Lower leg skin (tissue), 4 donors: Measurements from ENCODE around the gene ERCC2. TPM values are rescaled to one million over a fixed set of nuclear protein-coding genes. Genes with fewer than 3 reads are reported as not detected.

Source experiments
- DNase-seq, 2 donors: peaks; one replicate each; pipeline ENCODE4 v3.0.0-alpha.2; 2019; ENCODE audit warnings: low spot score in 2 of 2
- H3K4me3 ChIP-seq: fragments of 200-600 bp; sonication (generic); 2 replicates; pipeline ENCODE4 v1.5.1; 2017; ENCODE audit warnings: mild to moderate bottlenecking, low read depth; ENCODE audit not compliant: poor library complexity, severe bottlenecking
- POLR2A ChIP-seq, 2 donors: fragments of 450-650 bp; IDR thresholded peaks; one replicate each; pipeline ENCODE4 v1.6.1; 2016 to 2017; ENCODE audit warnings: antibody characterized with exemption in 2 of 2, mild to moderate bottlenecking in 1 of 2, moderate library complexity in 1 of 2
- WGBS, 2 donors: methylation state at CpG; one replicate each; pipeline ENCODE4 v1.1.5; 2018; 5-methylcytosine and 5-hydroxymethylcytosine counted together
- intact Hi-C: fragments of 100-400 bp; cut with DNase I; formaldehyde crosslinking; loops from one replicate; pipeline ENCODE4 v1.15.0; 2023; ENCODE audit warnings: low total_unique reads
- total RNA-seq, 4 donors: library from RNA; depleted of rRNA; stranded (reverse); fragments of >200 nt; gene quantifications; one replicate each; pipeline ENCODE4 v1.1.0, GENCODE V29; 2016
- TF ChIP-seq, protein P1 (sequence below), 3 donors: fragments of 450-650 bp; IDR thresholded peaks; one replicate each; pipeline ENCODE4 v1.5.1; 2016; ENCODE audit warnings: antibody characterized with exemption in 3 of 3, mild to moderate bottlenecking in 3 of 3, moderate library complexity in 2 of 3

The ERCC2 gene
- total RNA-seq, 4 donors from 2014 or later: 8.5 to 22.4 (median 9.8) TPM

DNA sequence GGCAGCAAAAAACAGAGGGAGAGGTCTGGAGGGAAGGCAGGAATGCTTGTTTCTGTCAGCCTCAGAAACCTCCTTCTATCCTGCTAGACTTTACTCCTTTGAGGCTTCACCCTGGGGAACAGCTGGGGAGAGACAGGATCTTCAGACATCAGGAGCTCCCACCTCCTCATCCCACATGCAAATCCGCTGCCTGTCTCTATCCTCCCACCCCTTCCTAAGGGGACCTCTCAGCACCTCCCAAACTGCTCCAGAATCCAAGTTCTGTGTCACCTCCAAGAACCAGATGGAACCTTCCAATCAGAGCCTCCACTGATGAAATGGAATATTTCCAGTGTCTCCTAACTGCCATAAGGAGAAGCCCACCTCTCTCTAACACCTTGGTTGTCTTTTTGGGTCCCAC, 9.7 kb upstream of the ERCC2 start:
- H3K4me3 ChIP-seq: no peak overlapping the region
- intact Hi-C loops: no loop called here
- no peak for TF ChIP-seq POLR2A (IDR thresholded peaks at IDR 0.05)
- TF ChIP-seq, protein P1, sequence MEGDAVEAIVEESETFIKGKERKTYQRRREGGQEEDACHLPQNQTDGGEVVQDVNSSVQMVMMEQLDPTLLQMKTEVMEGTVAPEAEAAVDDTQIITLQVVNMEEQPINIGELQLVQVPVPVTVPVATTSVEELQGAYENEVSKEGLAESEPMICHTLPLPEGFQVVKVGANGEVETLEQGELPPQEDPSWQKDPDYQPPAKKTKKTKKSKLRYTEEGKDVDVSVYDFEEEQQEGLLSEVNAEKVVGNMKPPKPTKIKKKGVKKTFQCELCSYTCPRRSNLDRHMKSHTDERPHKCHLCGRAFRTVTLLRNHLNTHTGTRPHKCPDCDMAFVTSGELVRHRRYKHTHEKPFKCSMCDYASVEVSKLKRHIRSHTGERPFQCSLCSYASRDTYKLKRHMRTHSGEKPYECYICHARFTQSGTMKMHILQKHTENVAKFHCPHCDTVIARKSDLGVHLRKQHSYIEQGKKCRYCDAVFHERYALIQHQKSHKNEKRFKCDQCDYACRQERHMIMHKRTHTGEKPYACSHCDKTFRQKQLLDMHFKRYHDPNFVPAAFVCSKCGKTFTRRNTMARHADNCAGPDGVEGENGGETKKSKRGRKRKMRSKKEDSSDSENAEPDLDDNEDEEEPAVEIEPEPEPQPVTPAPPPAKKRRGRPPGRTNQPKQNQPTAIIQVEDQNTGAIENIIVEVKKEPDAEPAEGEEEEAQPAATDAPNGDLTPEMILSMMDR (IDR thresholded peaks at IDR 0.05): no peak
- 94% methylated on average over 1 of the region's 1 CpG for WGBS, 2 donors
- DNase-seq: no peak

DNA sequence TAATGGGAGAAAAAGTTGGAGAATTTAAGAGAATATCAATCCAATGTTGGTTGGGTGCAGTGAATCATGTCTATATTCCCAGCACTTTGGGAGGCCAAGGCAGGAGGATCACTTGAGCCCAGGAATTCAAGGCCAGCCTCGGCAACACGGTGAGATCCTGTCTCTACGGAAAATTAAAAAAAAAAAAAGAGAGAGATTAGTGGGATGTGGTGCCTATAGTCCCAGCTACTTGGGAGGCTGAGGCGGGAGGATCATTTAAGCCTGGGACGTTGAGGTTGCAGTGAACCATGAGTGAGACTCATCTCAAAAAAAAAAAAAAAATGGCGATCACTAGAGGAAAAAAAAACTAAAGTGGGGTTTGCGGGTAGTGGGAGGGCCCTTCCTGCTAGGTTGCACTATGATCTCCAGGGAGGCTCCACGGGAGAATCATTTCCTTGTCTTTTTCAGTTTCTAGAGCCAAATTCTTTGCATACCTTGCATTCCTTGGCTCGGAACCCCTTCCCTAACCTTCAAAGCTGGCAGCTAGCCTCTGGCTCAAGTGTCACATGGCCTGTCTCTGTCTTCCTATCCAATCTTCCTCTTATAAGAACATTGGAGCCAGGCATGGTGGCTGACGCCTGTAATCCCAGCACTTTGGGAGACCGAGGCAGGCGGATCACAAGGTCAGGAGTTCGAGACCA, 5.8 kb upstream of the ERCC2 start:
- 43 to 44% methylated on average over 13 of the region's 13 CpGs for WGBS, 2 donors
- no peak overlapping the region for H3K4me3 ChIP-seq
- intact Hi-C loops: no loop called here
- no peak for DNase-seq
- TF ChIP-seq, protein P1 (IDR thresholded peaks at IDR 0.05): no peak
- TF ChIP-seq POLR2A (IDR thresholded peaks at IDR 0.05): no peak

DNA sequence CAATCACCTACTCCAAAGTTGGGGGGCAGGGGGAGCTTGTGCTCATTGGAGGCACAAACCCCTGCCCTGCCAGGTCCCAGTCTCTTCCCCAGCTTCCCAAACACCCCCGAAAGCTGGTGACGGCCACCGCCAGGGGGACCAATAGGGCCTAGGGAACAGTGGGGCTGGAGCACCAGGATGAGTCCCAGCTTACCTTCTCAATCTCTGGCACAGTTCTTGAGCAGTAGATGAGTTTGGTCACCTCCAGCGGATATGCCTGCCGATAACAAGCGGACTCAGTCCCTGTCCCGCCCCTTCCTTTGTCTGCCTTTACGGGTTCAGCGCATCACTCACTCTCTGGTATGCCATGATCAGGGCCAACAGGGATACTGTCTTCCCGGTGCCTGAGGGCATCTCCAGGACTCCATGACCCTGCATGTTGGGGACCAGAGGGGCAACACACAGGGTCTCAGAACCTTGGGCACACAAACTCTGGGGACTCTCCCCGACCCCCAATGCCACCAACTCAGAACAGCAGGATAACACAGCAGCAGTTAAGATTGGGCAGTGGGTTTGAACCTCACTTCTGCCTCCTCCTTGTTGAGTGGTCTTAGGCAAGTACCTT, 1.5 kb downstream of the ERCC2 start:
- intact Hi-C loops: no loop called here
- no peak overlapping the region for H3K4me3 ChIP-seq
- TF ChIP-seq, protein P1 (IDR thresholded peaks at IDR 0.05): no peak
- TF ChIP-seq POLR2A (IDR thresholded peaks at IDR 0.05): no peak
- 85 to 87% methylated on average over 11 of the region's 11 CpGs for WGBS, 2 donors
- no peak for DNase-seq

DNA sequence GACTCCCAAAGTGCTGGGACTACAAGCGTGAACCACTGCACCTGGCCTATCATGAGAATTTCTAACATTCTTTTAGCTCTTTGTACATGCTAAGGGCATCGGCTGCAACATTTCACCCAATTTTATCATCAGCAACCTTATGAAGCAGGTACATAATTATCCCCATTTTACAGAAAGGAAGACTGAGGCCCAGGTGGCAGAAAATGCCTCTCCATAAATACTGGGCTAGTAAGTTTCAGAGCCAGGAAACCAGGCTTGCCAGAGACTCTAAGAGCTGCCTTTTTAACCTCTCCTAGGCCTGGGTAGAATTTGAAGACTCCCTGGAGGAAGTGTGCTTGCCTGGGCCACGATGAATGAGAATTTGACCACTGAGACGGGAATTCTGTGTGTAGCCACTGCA, 2.2 kb downstream of the ERCC2 start:
- H3K4me3 ChIP-seq: no peak overlapping the region
- TF ChIP-seq, protein P1 (IDR thresholded peaks at IDR 0.05): no peak
- no peak for TF ChIP-seq POLR2A (IDR thresholded peaks at IDR 0.05)
- DNase-seq: no peak
- intact Hi-C loops: no loop called here
- WGBS, 2 donors: 94 to 99% methylated on average over 4 of the region's 4 CpGs

DNA sequence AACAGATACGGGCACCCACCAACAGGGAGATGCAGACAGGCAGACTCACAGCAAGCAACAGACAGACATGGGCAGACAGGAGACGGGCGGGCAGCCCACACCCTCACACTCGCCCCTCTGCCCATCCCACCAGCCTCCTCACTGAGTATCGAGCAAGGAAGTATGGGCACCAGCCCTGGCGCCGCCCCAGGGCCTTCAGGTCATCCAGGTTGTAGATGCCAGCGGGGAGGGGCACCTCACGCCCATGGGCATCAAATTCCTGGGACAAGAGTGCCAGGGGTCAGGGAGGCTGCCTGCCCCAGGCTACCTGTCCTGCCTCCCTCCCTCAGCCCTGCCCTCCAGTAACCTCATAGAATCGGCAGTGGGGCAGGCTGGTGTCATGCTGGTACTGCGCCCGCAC, 5.7 kb downstream of the ERCC2 start:
- H3K4me3 ChIP-seq: no peak overlapping the region
- no peak for TF ChIP-seq POLR2A (IDR thresholded peaks at IDR 0.05)
- TF ChIP-seq, protein P1 (IDR thresholded peaks at IDR 0.05): no peak
- intact Hi-C loops: no loop called here
- 85 to 88% methylated on average over 9 to 10 of the region's 12 CpGs for WGBS, 2 donors
- DNase-seq: no peak
